SU-DHL-6 (cell line): ENCODE measurements around the gene NPM1.
"Not testable (repeated sequence)": the region's sequence is repeated elsewhere in the genome, so short reads cannot be mapped to it uniquely, and the experiment has no call there.

Source experiments
- H2AFZ ChIP-seq: fragments of 200-600 bp; sonication (generic); 2 replicates; pipeline ENCODE4 v1.6.1; 2014; ENCODE audit warnings: low read depth, mild to moderate bottlenecking, moderate library complexity, mixed read lengths, antibody characterized with exemption, low read length; ENCODE audit not compliant: severe bottlenecking
- H3F3A ChIP-seq: fragments of 200-600 bp; shearing (Covaris generic); 2 replicates; pipeline ENCODE4 v1.6.0; 2016; ENCODE audit warnings: antibody characterized with exemption, mild to moderate bottlenecking; ENCODE audit not compliant: insufficient read depth
- H3K27ac ChIP-seq: fragments of 200-600 bp; sonication (generic); 2 replicates; pipeline ENCODE4 v1.5.1; 2016; ENCODE audit warnings: low read depth, mild to moderate bottlenecking, low read length, moderate library complexity, mixed read lengths
- H3K27me3 ChIP-seq: fragments of 200-600 bp; sonication (generic), shearing (Covaris generic); 2 replicates; pipeline ENCODE4 v1.6.0; 2014; ENCODE audit warnings: mild to moderate bottlenecking, low read length
- H3K36me3 ChIP-seq: fragments of 200-600 bp; sonication (generic); 2 replicates; pipeline ENCODE4 v1.6.1; 2014; ENCODE audit warnings: mild to moderate bottlenecking, low read length, mixed read lengths
- H3K4me2 ChIP-seq: fragments of 300-600, 200-600 bp; shearing (Covaris generic), sonication (generic); 2 replicates; pipeline ENCODE4 v1.6.0; 2014; ENCODE audit warnings: low read length, low read depth, mild to moderate bottlenecking; ENCODE audit not compliant: poor library complexity, severe bottlenecking
- H3K4me3 ChIP-seq: fragments of 200-600 bp; sonication (generic); 2 replicates; pipeline ENCODE4 v1.5.1; 2014; ENCODE audit warnings: antibody characterized with exemption, low read length, mild to moderate bottlenecking, mixed read lengths; ENCODE audit not compliant: insufficient read depth, poor library complexity, severe bottlenecking
- H3K79me2 ChIP-seq: fragments of 200-600 bp; sonication (generic); 2 replicates; pipeline ENCODE4 v1.6.1; 2014; ENCODE audit warnings: mild to moderate bottlenecking, low read length, moderate library complexity; ENCODE audit not compliant: insufficient read depth
- H3K9ac ChIP-seq: fragments of 200-600 bp; sonication (generic); 2 replicates; pipeline ENCODE4 v1.7.0; 2014; ENCODE audit warnings: mild to moderate bottlenecking, low read length
- H3K9me2 ChIP-seq: fragments of 200-600 bp; sonication (generic); replicated peaks from 2 replicates; pipeline ENCODE4 v1.6.1; 2014; ENCODE audit warnings: low read length; ENCODE audit not compliant: insufficient read depth
- H3K9me3 ChIP-seq: fragments of 200-600 bp; sonication (generic); 2 replicates; pipeline ENCODE4 v1.6.1; 2014; ENCODE audit warnings: low read length, mixed read lengths; ENCODE audit not compliant: insufficient read depth
- H4K20me1 ChIP-seq: fragments of 200-600 bp; sonication (generic); 2 replicates; pipeline ENCODE4 v1.6.1; 2014; ENCODE audit warnings: low read depth, mild to moderate bottlenecking, antibody characterized with exemption, low read length, moderate library complexity, mixed read lengths
- EZH2phosphoT487 ChIP-seq: fragments of 200-600 bp; sonication (generic), shearing (Covaris generic); conservative IDR thresholded peaks from 2 replicates; pipeline ENCODE4 v1.6.1; 2018; ENCODE audit warnings: mild to moderate bottlenecking, antibody characterized with exemption, low read length, moderate library complexity, mixed read lengths
- TF ChIP-seq, protein P1 (sequence below): fragments of 200-600 bp; sonication (generic); IDR thresholded peaks from one replicate; pipeline ENCODE4 v1.5.1; 2017; ENCODE audit warnings: antibody characterized with exemption, mild to moderate bottlenecking, low read length, moderate library complexity; ENCODE audit not compliant: insufficient read depth, poor library complexity, severe bottlenecking

Gene NPM1

DNA sequence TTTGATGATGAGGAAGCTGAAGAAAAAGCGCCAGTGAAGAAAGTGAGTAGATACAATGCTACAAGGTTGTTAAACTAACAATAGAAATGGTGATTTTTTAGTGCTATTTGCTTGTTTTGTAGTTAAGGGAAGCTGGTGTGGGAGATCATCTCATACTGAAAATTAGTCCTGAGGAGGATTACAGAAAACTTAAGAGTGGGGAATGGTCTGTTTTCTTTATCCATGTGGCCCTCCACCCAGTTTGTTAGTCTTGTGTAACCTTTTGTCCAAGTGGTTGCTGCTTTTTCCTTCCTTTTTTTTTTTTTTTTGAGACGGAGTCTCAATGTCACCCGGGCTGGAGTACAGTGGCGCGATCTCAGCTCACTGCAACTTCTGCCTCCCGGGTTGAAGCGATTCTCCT lies 12.5 kb downstream of the NPM1 start:
- H2AFZ ChIP-seq, result no peak overlapping the region
- peaks cover 65% of the 10 kb centered on the region for H4K20me1 ChIP-seq
- H3K36me3 ChIP-seq, result peaks cover 43% of the 10 kb centered on the region
- no peak for TF ChIP-seq EZH2phosphoT487
- TF ChIP-seq, protein P1, sequence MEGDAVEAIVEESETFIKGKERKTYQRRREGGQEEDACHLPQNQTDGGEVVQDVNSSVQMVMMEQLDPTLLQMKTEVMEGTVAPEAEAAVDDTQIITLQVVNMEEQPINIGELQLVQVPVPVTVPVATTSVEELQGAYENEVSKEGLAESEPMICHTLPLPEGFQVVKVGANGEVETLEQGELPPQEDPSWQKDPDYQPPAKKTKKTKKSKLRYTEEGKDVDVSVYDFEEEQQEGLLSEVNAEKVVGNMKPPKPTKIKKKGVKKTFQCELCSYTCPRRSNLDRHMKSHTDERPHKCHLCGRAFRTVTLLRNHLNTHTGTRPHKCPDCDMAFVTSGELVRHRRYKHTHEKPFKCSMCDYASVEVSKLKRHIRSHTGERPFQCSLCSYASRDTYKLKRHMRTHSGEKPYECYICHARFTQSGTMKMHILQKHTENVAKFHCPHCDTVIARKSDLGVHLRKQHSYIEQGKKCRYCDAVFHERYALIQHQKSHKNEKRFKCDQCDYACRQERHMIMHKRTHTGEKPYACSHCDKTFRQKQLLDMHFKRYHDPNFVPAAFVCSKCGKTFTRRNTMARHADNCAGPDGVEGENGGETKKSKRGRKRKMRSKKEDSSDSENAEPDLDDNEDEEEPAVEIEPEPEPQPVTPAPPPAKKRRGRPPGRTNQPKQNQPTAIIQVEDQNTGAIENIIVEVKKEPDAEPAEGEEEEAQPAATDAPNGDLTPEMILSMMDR, result no peak
- H3K9ac ChIP-seq, result no peak overlapping the region
- no peaks in the 10 kb centered on the region for H3K9me2 ChIP-seq
- peaks cover 13% of the 10 kb centered on the region for H3F3A ChIP-seq
- H3K4me2 ChIP-seq, result no peak overlapping the region
- H3K79me2 ChIP-seq, result peaks cover 65% of the 10 kb centered on the region
- no peak overlapping the region for H3K4me3 ChIP-seq
- no peaks in the 10 kb centered on the region for H3K9me3 ChIP-seq
- H3K27ac ChIP-seq, result no peak overlapping the region
- no peaks in the 10 kb centered on the region for H3K27me3 ChIP-seq

DNA sequence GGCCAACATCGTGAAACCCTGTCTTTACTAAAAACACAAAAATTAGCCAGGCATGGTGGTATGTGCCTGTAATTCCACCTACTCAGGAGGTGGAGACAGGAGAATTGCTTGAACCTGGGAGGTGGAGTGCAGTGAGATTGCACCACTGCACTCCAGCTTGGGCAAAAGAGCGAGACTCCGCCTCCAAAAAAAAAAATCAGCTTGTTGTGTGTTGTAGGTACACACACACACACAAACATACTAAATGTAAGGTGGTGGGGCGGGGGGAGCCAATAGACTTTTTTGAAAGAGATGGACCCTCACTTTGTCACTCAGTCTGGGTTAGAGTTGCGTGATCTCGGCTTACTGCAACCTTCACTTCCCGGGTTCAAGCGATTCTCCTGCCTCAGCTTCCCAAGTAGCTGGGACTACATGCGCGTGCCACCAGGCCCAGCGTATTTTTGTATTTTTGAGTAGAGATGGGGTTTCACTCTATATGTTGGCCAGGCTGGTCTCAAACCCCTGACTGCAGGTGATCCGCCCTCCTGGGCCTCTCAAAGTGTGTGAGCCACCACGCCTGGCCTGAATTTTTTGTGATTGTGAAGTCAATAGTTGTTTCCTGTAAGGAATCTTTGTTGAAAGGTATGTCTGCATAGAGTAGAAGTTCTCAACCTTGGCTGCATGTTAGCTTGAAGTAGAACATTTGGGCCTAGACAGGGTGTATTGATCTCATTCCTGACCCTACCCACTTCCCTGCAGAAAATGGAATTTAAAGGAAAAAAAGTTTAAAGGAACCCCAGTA lies 13.7 kb downstream of the NPM1 start:
- H3K36me3 ChIP-seq, result peaks cover 46% of the 10 kb centered on the region
- H3K4me3 ChIP-seq, result no peak overlapping the region
- no peaks in the 10 kb centered on the region for H3K9me2 ChIP-seq
- peaks cover 64% of the 10 kb centered on the region for H4K20me1 ChIP-seq
- H3K27ac ChIP-seq, result no peak overlapping the region
- H3K79me2 ChIP-seq, result peaks cover 58% of the 10 kb centered on the region
- H2AFZ ChIP-seq, result no peak overlapping the region
- H3K9ac ChIP-seq, result no peak overlapping the region
- H3F3A ChIP-seq, result peaks cover 25% of the 10 kb centered on the region
- no peaks in the 10 kb centered on the region for H3K27me3 ChIP-seq
- TF ChIP-seq EZH2phosphoT487, result no peak
- TF ChIP-seq, protein P1, result no peak
- no peak overlapping the region for H3K4me2 ChIP-seq
- H3K9me3 ChIP-seq, result no peaks in the 10 kb centered on the region

DNA sequence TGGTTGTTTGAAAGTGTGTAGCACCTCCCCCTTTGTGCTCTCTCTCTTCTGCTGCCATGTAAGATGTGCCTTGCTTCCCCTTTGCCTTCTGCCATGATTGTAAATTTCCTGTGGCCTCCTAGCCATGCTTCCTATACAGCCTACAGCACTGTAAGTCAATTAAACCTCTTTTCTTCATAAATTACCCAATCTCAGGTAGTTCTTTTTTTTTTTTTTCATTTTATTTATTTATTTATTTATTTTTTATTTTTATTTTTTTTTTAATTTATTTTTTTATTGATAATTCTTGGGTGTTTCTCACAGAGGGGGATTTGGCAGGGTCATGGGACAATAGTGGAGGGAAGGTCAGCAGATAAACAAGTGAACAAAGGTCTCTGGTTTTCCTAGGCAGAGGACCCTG lies 15.1 kb downstream of the NPM1 start:
- H3K9me3 ChIP-seq, H3K27ac ChIP-seq, H3K4me2 ChIP-seq, H3K27me3 ChIP-seq, H2AFZ ChIP-seq, H3K9me2 ChIP-seq, H3K9ac ChIP-seq, H3K4me3 ChIP-seq: not testable (repeated sequence)
- H3K79me2 ChIP-seq, result peaks cover 47% of the 10 kb centered on the region
- H4K20me1 ChIP-seq, result peaks cover 65% of the 10 kb centered on the region
- H3F3A ChIP-seq, result peaks cover 39% of the 10 kb centered on the region
- H3K36me3 ChIP-seq, result peaks cover 51% of the 10 kb centered on the region

DNA sequence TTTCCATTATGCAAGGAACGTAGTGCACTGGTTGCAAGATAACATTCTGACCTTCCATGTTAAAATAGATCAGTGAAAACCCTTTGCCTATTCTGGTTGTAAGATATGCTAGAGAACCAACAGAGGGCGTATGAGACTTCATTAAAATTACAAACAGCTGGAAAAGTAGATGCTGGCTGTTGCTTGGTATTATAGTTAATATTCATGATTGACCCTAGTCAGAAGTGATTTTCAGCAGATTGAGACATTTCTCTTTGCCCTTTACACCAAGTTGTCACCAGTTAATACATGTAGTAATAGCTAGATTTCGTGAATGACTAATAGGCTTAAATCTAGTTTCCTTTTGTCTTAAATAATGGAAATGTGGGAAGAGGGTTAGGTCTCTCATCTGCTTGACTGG lies 18.0 kb downstream of the NPM1 start:
- no peaks in the 10 kb centered on the region for H3K27me3 ChIP-seq
- H2AFZ ChIP-seq, result no peak overlapping the region
- H3F3A ChIP-seq, result peaks cover 53% of the 10 kb centered on the region
- H3K79me2 ChIP-seq, result peaks cover 29% of the 10 kb centered on the region
- H3K4me2 ChIP-seq, result no peak overlapping the region
- H3K9me3 ChIP-seq, result no peaks in the 10 kb centered on the region
- no peak overlapping the region for H3K4me3 ChIP-seq
- no peak overlapping the region for H3K27ac ChIP-seq
- no peaks in the 10 kb centered on the region for H3K9me2 ChIP-seq
- H3K9ac ChIP-seq, result no peak overlapping the region
- peaks cover 58% of the 10 kb centered on the region for H3K36me3 ChIP-seq
- TF ChIP-seq EZH2phosphoT487, result no peak
- TF ChIP-seq, protein P1, result no peak
- peaks cover 62% of the 10 kb centered on the region for H4K20me1 ChIP-seq
